ENCODE results near the gene ZNF526.
"Not testable (repeated sequence)": the region's sequence is repeated elsewhere in the genome, so short reads cannot be mapped to it uniquely, and the experiment has no call there.

The ZNF526 gene

GRCh38 chr19:42255766-42256745 is 35.9 kb downstream of the ZNF526 start:
- H3K27ac ChIP-seq (ENCODE audit: low read depth, low read length) = no peak overlapping the region
- H3K9me3 ChIP-seq (ENCODE audit: insufficient read depth, low read length) = no peaks in the 10 kb centered on the region
- H3K79me2 ChIP-seq (ENCODE audit: insufficient read depth, low read length) = peaks cover 15% of the 10 kb centered on the region; the same call in 1 of the 2 replicates
- H3K9ac ChIP-seq (ENCODE audit: low read length) = peak overlapping the region; percentile 98
- H3K4me2 ChIP-seq (ENCODE audit: low read depth, low read length, poor library complexity, severe bottlenecking) = peak overlapping the region; percentile 90
- peak overlapping the region; percentile 96 for H3K4me3 ChIP-seq (ENCODE audit: insufficient read depth, low read length, poor library complexity, severe bottlenecking)
- H4K20me1 ChIP-seq (ENCODE audit: low read depth, low read length) = no peaks in the 10 kb centered on the region
- H3F3A ChIP-seq (ENCODE audit: insufficient read depth) = peaks cover 11% of the 10 kb centered on the region; the same call in 1 of the 2 replicates
- H2AFZ ChIP-seq (ENCODE audit: low read depth, low read length, severe bottlenecking) = peak overlapping the region; percentile 45
- no peaks in the 10 kb centered on the region for H3K36me3 ChIP-seq (ENCODE audit: low read length)
- H3K27me3 ChIP-seq (ENCODE audit: low read length) = no peaks in the 10 kb centered on the region
- no peaks in the 10 kb centered on the region for H3K9me2 ChIP-seq (replicated peaks; ENCODE audit: insufficient read depth, low read length)
- no peak for TF ChIP-seq EZH2phosphoT487 (conservative IDR thresholded peaks at IDR 0.05; ENCODE audit: low read length)
- no peak for TF ChIP-seq CTCF (IDR thresholded peaks at IDR 0.05; ENCODE audit: insufficient read depth, low read length, poor library complexity, severe bottlenecking)

DNA sequence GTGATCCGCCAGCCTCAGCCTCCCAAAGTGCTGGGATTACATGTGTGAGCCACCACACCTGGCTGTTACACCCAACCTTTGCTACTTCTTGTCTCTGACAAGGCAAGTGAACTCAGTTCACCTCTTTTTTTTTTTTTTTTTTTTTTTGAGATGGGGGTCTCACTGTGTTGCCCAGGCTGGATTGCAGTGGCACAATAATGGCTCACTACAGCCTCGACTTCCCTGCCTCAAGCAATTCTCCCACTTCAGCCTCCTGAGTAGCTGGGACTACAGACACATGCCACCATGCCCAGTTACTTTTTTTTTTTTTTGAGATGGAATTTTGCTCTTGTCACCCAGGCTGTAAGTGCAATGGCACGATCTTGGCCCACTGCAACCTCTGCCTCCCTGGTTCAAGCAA is 37.7 kb downstream of the ZNF526 start:
- H4K20me1 ChIP-seq (ENCODE audit: low read depth, low read length); H3K79me2 ChIP-seq (ENCODE audit: insufficient read depth, low read length); H3K9me3 ChIP-seq (ENCODE audit: insufficient read depth, low read length); H3K4me2 ChIP-seq (ENCODE audit: low read depth, low read length, poor library complexity, severe bottlenecking); H3F3A ChIP-seq (ENCODE audit: insufficient read depth); H3K36me3 ChIP-seq (ENCODE audit: low read length); H3K27me3 ChIP-seq (ENCODE audit: low read length); H3K27ac ChIP-seq (ENCODE audit: low read depth, low read length); H3K4me3 ChIP-seq (ENCODE audit: insufficient read depth, low read length, poor library complexity, severe bottlenecking); H2AFZ ChIP-seq (ENCODE audit: low read depth, low read length, severe bottlenecking); H3K9ac ChIP-seq (ENCODE audit: low read length); H3K9me2 ChIP-seq (replicated peaks; ENCODE audit: insufficient read depth, low read length): not testable (repeated sequence)

GRCh38 chr19:42261763-42262162 is 41.7 kb downstream of the ZNF526 start:
- no peaks in the 10 kb centered on the region for H3K9me2 ChIP-seq (replicated peaks; ENCODE audit: insufficient read depth, low read length)
- H3K9me3 ChIP-seq (ENCODE audit: insufficient read depth, low read length) = no peaks in the 10 kb centered on the region
- no peak overlapping the region for H3K9ac ChIP-seq (ENCODE audit: low read length)
- no peak overlapping the region for H3K4me2 ChIP-seq (ENCODE audit: low read depth, low read length, poor library complexity, severe bottlenecking)
- no peak overlapping the region for H3K4me3 ChIP-seq (ENCODE audit: insufficient read depth, low read length, poor library complexity, severe bottlenecking)
- no peaks in the 10 kb centered on the region for H3F3A ChIP-seq (ENCODE audit: insufficient read depth)
- no peaks in the 10 kb centered on the region for H3K79me2 ChIP-seq (ENCODE audit: insufficient read depth, low read length)
- no peak overlapping the region for H2AFZ ChIP-seq (ENCODE audit: low read depth, low read length, severe bottlenecking)
- TF ChIP-seq CTCF (IDR thresholded peaks at IDR 0.05; ENCODE audit: insufficient read depth, low read length, poor library complexity, severe bottlenecking) (no peak), EZH2phosphoT487 (conservative IDR thresholded peaks at IDR 0.05; ENCODE audit: low read length) (no peak)
- H4K20me1 ChIP-seq (ENCODE audit: low read depth, low read length) = no peaks in the 10 kb centered on the region
- H3K27ac ChIP-seq (ENCODE audit: low read depth, low read length) = no peak overlapping the region
- no peaks in the 10 kb centered on the region for H3K27me3 ChIP-seq (ENCODE audit: low read length)
- no peaks in the 10 kb centered on the region for H3K36me3 ChIP-seq (ENCODE audit: low read length)

- not testable (repeated sequence) for H3K4me3 ChIP-seq (ENCODE audit: insufficient read depth, low read length, poor library complexity, severe bottlenecking); H3K4me2 ChIP-seq (ENCODE audit: low read depth, low read length, poor library complexity, severe bottlenecking); H3K27me3 ChIP-seq (ENCODE audit: low read length); H3F3A ChIP-seq (ENCODE audit: insufficient read depth); H4K20me1 ChIP-seq (ENCODE audit: low read depth, low read length); H2AFZ ChIP-seq (ENCODE audit: low read depth, low read length, severe bottlenecking); H3K9me3 ChIP-seq (ENCODE audit: insufficient read depth, low read length); H3K9me2 ChIP-seq (replicated peaks; ENCODE audit: insufficient read depth, low read length); H3K36me3 ChIP-seq (ENCODE audit: low read length); H3K27ac ChIP-seq (ENCODE audit: low read depth, low read length); H3K9ac ChIP-seq (ENCODE audit: low read length)
- peaks cover 11% of the 10 kb centered on the region; the same call in 1 of the 2 replicates for H3K79me2 ChIP-seq (ENCODE audit: insufficient read depth, low read length)
Observed at GRCh38 chr19:42266105-42266504, 46.0 kb downstream of the ZNF526 start.

GRCh38 chr19:42266928-42267603 is 47.0 kb downstream of the ZNF526 start:
- not testable (repeated sequence) for H3F3A ChIP-seq (ENCODE audit: insufficient read depth); H3K4me3 ChIP-seq (ENCODE audit: insufficient read depth, low read length, poor library complexity, severe bottlenecking); H3K36me3 ChIP-seq (ENCODE audit: low read length); H3K27me3 ChIP-seq (ENCODE audit: low read length); H3K27ac ChIP-seq (ENCODE audit: low read depth, low read length); H4K20me1 ChIP-seq (ENCODE audit: low read depth, low read length); H3K9me2 ChIP-seq (replicated peaks; ENCODE audit: insufficient read depth, low read length); H2AFZ ChIP-seq (ENCODE audit: low read depth, low read length, severe bottlenecking); H3K9me3 ChIP-seq (ENCODE audit: insufficient read depth, low read length)
- Histone ChIP-seq H3K4me2 (ENCODE audit: low read depth, low read length, poor library complexity, severe bottlenecking) (peak overlapping the region; percentile 90), H3K9ac (ENCODE audit: low read length) (peak overlapping the region; percentile 61; the same call in 1 of the 2 replicates), H3K79me2 (ENCODE audit: insufficient read depth, low read length) (peaks cover 11% of the 10 kb centered on the region; the same call in 1 of the 2 replicates)

Measured in SU-DHL-6 (cell line).